Measurements from ENCODE around the gene CYS1. TPM values are rescaled to one million over a fixed set of nuclear protein-coding genes. Genes with fewer than 3 reads are reported as not detected.

The CYS1 gene
- total and polyA plus RNA-seq, 2 of the 13 experiments (the other 11 are each of a cell fraction or from before 2014, with no cell fraction given) = 0.04 TPM; not detected in 1

GRCh38 chr2:10057231-10058107 is 22.7 kb downstream of the CYS1 start (continued):
- TF ChIP-seq ZNF574 (CRISPR knock-in tag; IDR thresholded peaks at IDR 0.05) (0 out of 2 replicates have a peak, but pooled peaks have one; percentile 16), IRX3 (CRISPR knock-in tag; IDR thresholded peaks at IDR 0.05; ENCODE audit: borderline replicate concordance, low read depth) (no peak), TFAP4 (IDR thresholded peaks at IDR 0.05; ENCODE audit: borderline replicate concordance, low read depth) (peak; percentile 83), ZNF275 (CRISPR knock-in tag; IDR thresholded peaks at IDR 0.05; ENCODE audit: borderline replicate concordance) (no peak), PATZ1 (CRISPR knock-in tag; IDR thresholded peaks at IDR 0.05) (peak; percentile 2; the same call in 1 of the 2 replicates)

Measured in HepG2 (cell line).